Astrocyte (in vitro differentiated cells and primary cell): ENCODE results near the gene ARMC9.

Experiments
- EZH2 ChIP-seq: IDR thresholded peaks from 2 replicates; pipeline ENCODE4 v1.6.1; 2012; ENCODE audit warnings: mild to moderate bottlenecking, low read length, inconsistent platforms; ENCODE audit not compliant: insufficient read depth
- TF ChIP-seq, protein P1 (sequence below): IDR thresholded peaks from 2 replicates; pipeline ENCODE4 v1.5.1; 2011; ENCODE audit warnings: low read depth, mild to moderate bottlenecking, inconsistent platforms, low read length, moderate library complexity; ENCODE audit not compliant: insufficient read depth

- TF ChIP-seq, protein P1, sequence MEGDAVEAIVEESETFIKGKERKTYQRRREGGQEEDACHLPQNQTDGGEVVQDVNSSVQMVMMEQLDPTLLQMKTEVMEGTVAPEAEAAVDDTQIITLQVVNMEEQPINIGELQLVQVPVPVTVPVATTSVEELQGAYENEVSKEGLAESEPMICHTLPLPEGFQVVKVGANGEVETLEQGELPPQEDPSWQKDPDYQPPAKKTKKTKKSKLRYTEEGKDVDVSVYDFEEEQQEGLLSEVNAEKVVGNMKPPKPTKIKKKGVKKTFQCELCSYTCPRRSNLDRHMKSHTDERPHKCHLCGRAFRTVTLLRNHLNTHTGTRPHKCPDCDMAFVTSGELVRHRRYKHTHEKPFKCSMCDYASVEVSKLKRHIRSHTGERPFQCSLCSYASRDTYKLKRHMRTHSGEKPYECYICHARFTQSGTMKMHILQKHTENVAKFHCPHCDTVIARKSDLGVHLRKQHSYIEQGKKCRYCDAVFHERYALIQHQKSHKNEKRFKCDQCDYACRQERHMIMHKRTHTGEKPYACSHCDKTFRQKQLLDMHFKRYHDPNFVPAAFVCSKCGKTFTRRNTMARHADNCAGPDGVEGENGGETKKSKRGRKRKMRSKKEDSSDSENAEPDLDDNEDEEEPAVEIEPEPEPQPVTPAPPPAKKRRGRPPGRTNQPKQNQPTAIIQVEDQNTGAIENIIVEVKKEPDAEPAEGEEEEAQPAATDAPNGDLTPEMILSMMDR, result no peak
- TF ChIP-seq EZH2, result no peak
Measured at GRCh38 chr2:231321021-231321420, 122.6 kb downstream of the ARMC9 start.
